Measurements from ENCODE around the gene CGNL1. TPM values are rescaled to one million over a fixed set of nuclear protein-coding genes. Genes with fewer than 3 reads are reported as not detected.

CGNL1 gene
- total and polyA plus RNA-seq, 7 donors, result 0.18 to 2.2 (median 0.37) TPM

DNA sequence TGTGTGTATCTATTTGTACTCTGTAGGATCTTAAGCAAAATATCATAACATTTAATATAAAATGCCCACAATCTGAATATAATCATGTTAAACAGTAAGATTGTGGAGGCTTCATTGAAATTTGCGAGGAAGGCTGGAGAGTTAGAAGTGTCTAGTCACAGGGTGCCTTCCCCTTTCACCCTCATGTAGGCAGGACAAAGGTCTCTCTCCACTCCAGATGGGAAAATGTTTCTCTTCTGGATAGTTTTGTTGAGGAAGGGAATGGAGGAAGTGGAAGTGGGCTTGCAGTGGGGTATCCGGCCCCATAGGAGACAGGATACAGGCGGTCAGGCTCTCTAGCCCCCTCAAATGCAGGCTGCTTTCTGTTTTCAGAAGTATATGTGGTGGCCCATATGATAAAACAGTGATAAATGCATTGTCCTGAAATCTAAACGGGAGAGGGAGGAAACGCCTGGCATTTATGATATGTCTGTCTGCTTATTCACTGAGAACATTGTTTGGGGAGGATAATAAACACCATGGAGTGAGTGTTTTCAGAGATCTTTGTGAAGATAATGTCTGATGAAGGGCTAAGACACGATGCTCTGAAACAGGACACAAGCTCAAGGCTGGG, 202.1 kb downstream of the CGNL1 start:
- ATAC-seq, result no peak
- WGBS, 3 donors, result 52 to 65% (median 62%) methylated on average over 6 of the region's 6 CpGs

GRCh38 chr15:57580428-57580827, 204.1 kb downstream of the CGNL1 start:
- H3K4me3 ChIP-seq, result no peak overlapping the region
- ATAC-seq, result no peak
- intact Hi-C loops (cut with DNase I), result no loop called here
- no peaks in the 10 kb centered on the region for H3K36me3 ChIP-seq (ENCODE audit: insufficient read depth in 1 of 2, low read depth in 1 of 2)
- H3K27me3 ChIP-seq (ENCODE audit: insufficient read depth in 3 of 3, low read length in 2 of 3), result no peaks in the 10 kb centered on the region
- H3K27ac ChIP-seq, result no peak overlapping the region
- H3K4me1 ChIP-seq, result no peaks in the 10 kb centered on the region
- no peak for DNase-seq
- H3K9me3 ChIP-seq, result peaks cover 5% of the 10 kb centered on the region
- 87 to 91% (median 87%) methylated on average over 8 of the region's 8 CpGs for WGBS, 3 donors
- TF ChIP-seq CTCF (IDR thresholded peaks at IDR 0.05), result no peak

More for the DNA sequence above, 202.1 kb downstream of the CGNL1 start:
- intact Hi-C loops (cut with DNase I), result no loop called here
- Histone ChIP-seq H3K27ac (no peak overlapping the region), H3K4me1 (no peaks in the 10 kb centered on the region), H3K4me3 (no peak overlapping the region), H3K36me3 (ENCODE audit: insufficient read depth in 1 of 2, low read depth in 1 of 2) (no peaks in the 10 kb centered on the region), H3K9me3 (peaks cover under 1% of the 10 kb centered on the region), H3K27me3 (ENCODE audit: insufficient read depth in 3 of 3, low read length in 2 of 3) (no peaks in the 10 kb centered on the region)
- TF ChIP-seq CTCF (IDR thresholded peaks at IDR 0.05), result no peak
- DNase-seq, result no peak

DNA sequence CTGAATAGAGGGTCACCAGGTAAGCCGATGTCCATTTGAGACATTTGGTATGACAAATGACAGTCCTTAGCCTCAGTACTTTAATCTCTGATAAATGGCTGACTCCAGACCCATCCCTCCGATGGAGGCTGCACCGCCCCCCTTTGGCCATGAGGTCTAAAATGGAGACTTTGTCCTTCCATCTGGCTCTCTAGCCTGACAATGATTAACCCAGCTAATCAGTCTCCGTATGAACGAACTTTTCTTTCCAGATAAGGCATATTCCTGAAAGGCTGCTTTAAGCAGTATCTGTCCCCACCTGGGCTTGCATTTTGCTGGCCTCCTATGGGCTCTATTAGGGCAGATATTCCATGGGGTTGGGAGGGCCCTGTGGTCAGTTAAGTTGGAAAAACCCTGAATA, 204.6 kb downstream of the CGNL1 start:
- intact Hi-C loops (cut with DNase I), result no loop called here
- no peaks in the 10 kb centered on the region for H3K4me1 ChIP-seq
- no peaks in the 10 kb centered on the region for H3K36me3 ChIP-seq (ENCODE audit: insufficient read depth in 1 of 2, low read depth in 1 of 2)
- no peak overlapping the region for H3K4me3 ChIP-seq
- 89 to 95% (median 92%) methylated on average over 5 of the region's 5 CpGs for WGBS, 3 donors
- TF ChIP-seq CTCF (IDR thresholded peaks at IDR 0.05), result no peak
- ATAC-seq, result no peak
- DNase-seq, result no peak
- peaks cover 5% of the 10 kb centered on the region for H3K9me3 ChIP-seq
- H3K27ac ChIP-seq, result no peak overlapping the region
- H3K27me3 ChIP-seq (ENCODE audit: insufficient read depth in 3 of 3, low read length in 2 of 3), result no peaks in the 10 kb centered on the region

GRCh38 chr15:57582090-57582489, 205.8 kb downstream of the CGNL1 start:
- no peak for ATAC-seq
- WGBS, 3 donors, result 88 to 93% (median 90%) methylated on average over 1 of the region's 1 CpG
- no peaks in the 10 kb centered on the region for H3K36me3 ChIP-seq (ENCODE audit: insufficient read depth in 1 of 2, low read depth in 1 of 2)
- no peak overlapping the region for H3K4me3 ChIP-seq
- H3K4me1 ChIP-seq, result no peaks in the 10 kb centered on the region
- intact Hi-C loops (cut with DNase I), result no loop called here
- H3K9me3 ChIP-seq, result peaks cover 5% of the 10 kb centered on the region
- no peak for DNase-seq
- no peak overlapping the region for H3K27ac ChIP-seq
- no peak for TF ChIP-seq CTCF (IDR thresholded peaks at IDR 0.05)
- no peaks in the 10 kb centered on the region for H3K27me3 ChIP-seq (ENCODE audit: insufficient read depth in 3 of 3, low read length in 2 of 3)

DNA sequence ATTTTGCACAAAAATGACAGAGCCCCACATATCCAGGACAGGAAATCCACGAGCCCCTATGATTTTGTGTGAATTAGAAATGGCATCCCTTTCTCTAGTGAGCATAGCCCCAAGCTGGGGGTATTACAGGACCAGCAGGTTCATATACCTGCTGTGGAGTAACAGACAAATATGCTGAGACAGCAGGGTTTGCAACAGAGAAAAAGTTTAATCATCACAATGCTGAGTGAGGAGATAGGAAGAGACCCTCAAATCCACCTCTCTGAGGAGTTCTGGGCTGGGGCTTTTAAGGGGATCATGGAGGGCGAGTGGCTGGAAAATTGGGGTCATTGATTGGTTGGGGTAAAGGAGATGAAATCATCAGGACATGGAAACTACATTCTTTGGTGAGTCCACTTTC, 207.0 kb downstream of the CGNL1 start:
- ATAC-seq, result no peak
- no peak overlapping the region for H3K4me3 ChIP-seq
- no peak for DNase-seq
- no peaks in the 10 kb centered on the region for H3K36me3 ChIP-seq (ENCODE audit: insufficient read depth in 1 of 2, low read depth in 1 of 2)
- no peaks in the 10 kb centered on the region for H3K4me1 ChIP-seq
- TF ChIP-seq CTCF (IDR thresholded peaks at IDR 0.05), result no peak
- H3K27me3 ChIP-seq (ENCODE audit: insufficient read depth in 3 of 3, low read length in 2 of 3), result no peaks in the 10 kb centered on the region
- intact Hi-C loops (cut with DNase I), result no loop called here
- WGBS, 3 donors, result 89 to 95% (median 92%) methylated on average over 2 of the region's 2 CpGs
- peaks cover 5% of the 10 kb centered on the region for H3K9me3 ChIP-seq
- no peak overlapping the region for H3K27ac ChIP-seq
